Muscle of leg (tissue), 11 donors: Measurements from ENCODE around the gene SPTBN1. TPM values are rescaled to one million over a fixed set of nuclear protein-coding genes. Genes with fewer than 3 reads are reported as not detected.

Source experiments
- DNase-seq: peaks from one replicate; pipeline ENCODE4 v3.0.0; 2013
- H3K27ac ChIP-seq: one replicate; pipeline ENCODE4 v1.5.1; 2013; ENCODE audit warnings: mild to moderate bottlenecking, low read length, control low read depth
- H3K27me3 ChIP-seq: one replicate; pipeline ENCODE4 v1.6.1; 2013; ENCODE audit warnings: low read length; ENCODE audit not compliant: control insufficient read depth, insufficient read depth
- H3K36me3 ChIP-seq: one replicate; pipeline ENCODE4 v1.6.1; 2013; ENCODE audit warnings: low read length; ENCODE audit not compliant: control insufficient read depth, insufficient read depth
- H3K4me1 ChIP-seq: one replicate; pipeline ENCODE4 v1.6.1; 2013; ENCODE audit warnings: low read length; ENCODE audit not compliant: control insufficient read depth, insufficient read depth
- H3K4me3 ChIP-seq: one replicate; pipeline ENCODE4 v1.5.1; 2013; ENCODE audit warnings: low read length, control low read depth
- H3K9me3 ChIP-seq: replicated peaks from 2 replicates; pipeline ENCODE4 v1.6.1; 2013; ENCODE audit warnings: low read depth, low read length; ENCODE audit not compliant: control insufficient read depth
- WGBS: methylation state at CpG from one replicate; pipeline ENCODE4 v1.1.5; 2013; ENCODE audit warnings: missing lambda C conversion rate; ENCODE audit not compliant: insufficient coverage; 5-methylcytosine and 5-hydroxymethylcytosine counted together
- polyA plus RNA-seq, 8 donors: library from polyadenylated mRNA; unstranded; fragments of 120-200 nt; gene quantifications; one replicate each; pipeline versions ENCODE4 v1.2.1 to v1.2.3, GENCODE V29; 2013; ENCODE audit warnings: inconsistent platforms in 1 of 8, low replicate concordance in 1 of 8; ENCODE audit not compliant: insufficient read length in 8 of 8, insufficient read depth in 1 of 8
- total RNA-seq: library from RNA; stranded (reverse); fragments of 120-200 nt; gene quantifications from one replicate; pipeline ENCODE4 v1.2.4, GENCODE V29; 2013

The SPTBN1 gene
- total and polyA plus RNA-seq, 9 donors: 228 to 333 (median 273) TPM

DNA sequence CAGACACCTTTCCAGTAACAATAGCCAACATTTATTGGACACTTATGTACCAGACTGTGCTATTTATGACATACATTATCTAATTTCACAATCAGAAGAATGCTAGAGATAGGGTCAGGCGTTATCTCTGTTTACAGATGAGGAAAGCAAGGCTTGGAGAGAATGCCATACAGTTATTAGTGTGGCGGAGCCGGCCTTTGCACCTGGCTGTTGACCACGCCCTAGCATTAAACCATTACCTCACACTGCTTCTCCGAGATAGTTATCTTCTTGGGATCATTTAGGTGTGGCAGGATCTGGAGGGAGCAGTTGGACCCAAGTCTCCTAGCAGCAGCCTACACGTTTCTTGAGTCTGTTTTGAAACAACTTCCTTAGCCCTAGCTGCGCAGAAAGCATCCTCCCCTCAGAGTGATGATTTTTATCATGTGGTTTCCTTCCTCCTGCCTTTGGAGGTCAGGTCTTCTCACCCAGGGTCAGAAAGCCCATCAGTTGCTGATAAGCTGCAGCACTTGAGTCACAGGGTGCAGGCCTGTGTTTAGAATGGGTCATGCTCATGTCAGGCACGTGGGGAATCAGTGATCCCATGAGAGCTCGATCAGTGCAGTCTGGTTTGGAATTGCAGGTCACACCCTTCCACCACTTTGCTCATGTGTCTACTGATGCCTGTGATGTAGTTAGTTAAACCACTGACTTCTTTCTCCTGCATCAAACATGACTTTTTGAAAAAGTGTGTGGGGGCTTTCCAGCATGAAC, 118.2 kb downstream of the SPTBN1 start:
- Histone ChIP-seq H3K9me3 (no peaks in the 10 kb centered on the region), H3K27ac (peak overlapping the region; percentile 80), H3K4me3 (no peak overlapping the region), H3K27me3 (no peaks in the 10 kb centered on the region), H3K36me3 (peaks cover 8% of the 10 kb centered on the region), H3K4me1 (peaks cover 67% of the 10 kb centered on the region)
- DNase-seq: no peak
- no CpG with 5 or more reads among the region's 9 CpGs for WGBS

DNA sequence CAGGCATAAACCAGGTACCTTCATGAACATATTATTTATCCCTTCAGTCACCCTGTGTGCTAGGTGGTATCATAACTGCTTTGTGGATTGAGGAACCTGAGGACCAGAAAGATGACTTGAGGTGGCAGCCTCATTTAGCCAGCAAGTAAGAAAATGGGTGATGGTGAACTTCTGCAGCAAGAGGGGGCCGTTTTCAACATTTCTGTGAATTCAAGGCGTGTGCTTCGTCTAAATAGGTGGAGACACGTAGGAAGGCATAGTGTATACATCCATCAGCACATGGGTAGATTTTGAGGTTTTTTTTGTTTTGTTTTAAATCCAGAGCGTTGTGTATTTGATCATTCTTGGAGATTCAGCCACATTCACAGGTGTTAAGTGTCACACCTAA, 118.7 kb downstream of the SPTBN1 start:
- peaks cover 68% of the 10 kb centered on the region for H3K4me1 ChIP-seq

DNA sequence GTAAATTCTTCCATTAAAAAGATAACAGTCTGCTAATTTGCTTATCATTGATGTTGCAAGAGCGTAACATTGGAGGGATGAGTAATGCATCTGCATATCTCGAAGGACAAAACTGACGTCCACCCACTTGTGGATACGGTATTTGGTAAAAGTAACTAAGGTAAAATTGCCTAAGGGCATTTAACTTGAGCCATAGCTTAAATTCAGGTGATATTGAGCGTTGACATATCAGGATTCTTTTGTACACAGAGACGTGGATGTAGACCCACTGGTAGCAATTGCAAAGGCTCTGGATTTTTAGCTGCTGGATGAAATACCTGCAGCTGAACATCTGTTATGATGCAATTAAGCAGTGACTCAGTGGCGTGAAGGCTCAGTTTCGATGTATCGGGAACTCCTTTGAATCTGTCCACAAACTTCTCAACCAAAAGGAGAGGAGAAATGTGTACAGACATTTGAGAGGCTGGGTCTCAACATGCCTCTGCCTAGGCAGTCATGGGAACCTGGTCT, 119.3 kb downstream of the SPTBN1 start:
- peaks cover 8% of the 10 kb centered on the region for H3K36me3 ChIP-seq
- H3K9me3 ChIP-seq: no peaks in the 10 kb centered on the region
- 83% methylated on average over 5 of the region's 9 CpGs for WGBS
- H3K4me3 ChIP-seq: no peak overlapping the region
- H3K4me1 ChIP-seq: peaks cover 65% of the 10 kb centered on the region
- DNase-seq: no peak
- no peaks in the 10 kb centered on the region for H3K27me3 ChIP-seq
- no peak overlapping the region for H3K27ac ChIP-seq

More for the DNA sequence above, 118.7 kb downstream of the SPTBN1 start:
- no peak overlapping the region for H3K4me3 ChIP-seq
- no peak for DNase-seq
- no peaks in the 10 kb centered on the region for H3K9me3 ChIP-seq
- no peak overlapping the region for H3K27ac ChIP-seq
- no peaks in the 10 kb centered on the region for H3K27me3 ChIP-seq
- peaks cover 8% of the 10 kb centered on the region for H3K36me3 ChIP-seq
- WGBS: 74% methylated on average over 3 of the region's 5 CpGs

DNA sequence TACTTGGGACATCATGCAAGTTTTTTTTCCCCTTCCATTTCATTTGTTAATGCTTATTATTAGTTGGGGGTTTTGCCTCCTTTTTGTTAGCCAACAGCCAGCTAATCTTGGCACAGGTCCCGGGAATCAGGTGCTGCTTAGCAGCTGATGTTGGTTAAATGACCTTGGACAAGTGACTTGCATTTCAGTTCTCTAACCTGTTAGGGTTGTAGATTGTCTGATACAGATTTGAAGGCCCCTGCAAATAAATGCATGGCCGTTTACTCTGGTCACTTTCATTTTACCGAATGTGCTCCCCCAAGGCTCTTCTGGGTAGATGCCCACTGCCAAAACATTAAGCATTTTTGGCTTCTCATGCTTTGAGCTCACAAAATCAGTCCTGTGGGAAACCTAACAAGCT, 120.9 kb downstream of the SPTBN1 start:
- no peak for DNase-seq
- 17% methylated on average over 1 of the region's 3 CpGs for WGBS
- Histone ChIP-seq H3K4me1 (peaks cover 57% of the 10 kb centered on the region), H3K27ac (no peak overlapping the region), H3K9me3 (no peaks in the 10 kb centered on the region), H3K36me3 (peaks cover 8% of the 10 kb centered on the region), H3K4me3 (no peak overlapping the region), H3K27me3 (no peaks in the 10 kb centered on the region)

DNA sequence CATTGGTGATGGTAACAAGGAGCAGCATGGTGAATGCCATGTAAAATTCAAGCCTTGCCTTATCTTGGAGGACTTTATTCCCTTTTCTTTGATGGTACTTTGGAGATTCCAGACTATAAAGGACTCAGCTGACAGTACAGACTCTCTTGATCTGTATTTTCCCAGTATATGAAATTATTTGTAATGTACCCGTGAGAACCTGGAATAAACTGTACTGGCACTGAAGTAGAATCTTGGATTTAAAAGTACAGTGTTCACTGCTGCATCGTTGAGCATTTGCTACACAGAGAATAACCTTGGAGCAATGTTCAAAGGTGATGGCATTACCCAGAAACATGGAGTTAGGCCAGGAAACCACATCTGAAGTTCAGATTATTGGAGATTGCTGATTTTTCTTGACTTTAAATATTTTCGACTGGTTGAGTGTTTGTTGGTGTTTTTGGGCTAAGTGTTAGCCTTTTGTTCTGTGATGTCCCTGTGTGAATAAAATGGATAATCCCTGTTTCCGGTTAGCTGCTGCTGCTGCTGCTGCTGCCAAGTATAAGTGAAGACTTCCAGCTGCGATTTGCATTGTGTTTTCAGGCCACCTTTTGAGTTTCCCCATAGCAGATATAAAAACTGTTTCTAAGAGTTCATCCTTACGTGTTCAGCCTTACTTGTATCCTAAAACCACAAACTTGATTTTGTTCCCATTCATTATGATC, 122.0 kb downstream of the SPTBN1 start:
- no peak overlapping the region for H3K4me3 ChIP-seq
- 10% methylated on average over 3 of the region's 6 CpGs for WGBS
- DNase-seq: peak; percentile 92
- H3K4me1 ChIP-seq: peaks cover 49% of the 10 kb centered on the region
- no peaks in the 10 kb centered on the region for H3K27me3 ChIP-seq
- H3K27ac ChIP-seq: peak overlapping the region; percentile 23
- no peaks in the 10 kb centered on the region for H3K9me3 ChIP-seq
- peaks cover 8% of the 10 kb centered on the region for H3K36me3 ChIP-seq

DNA sequence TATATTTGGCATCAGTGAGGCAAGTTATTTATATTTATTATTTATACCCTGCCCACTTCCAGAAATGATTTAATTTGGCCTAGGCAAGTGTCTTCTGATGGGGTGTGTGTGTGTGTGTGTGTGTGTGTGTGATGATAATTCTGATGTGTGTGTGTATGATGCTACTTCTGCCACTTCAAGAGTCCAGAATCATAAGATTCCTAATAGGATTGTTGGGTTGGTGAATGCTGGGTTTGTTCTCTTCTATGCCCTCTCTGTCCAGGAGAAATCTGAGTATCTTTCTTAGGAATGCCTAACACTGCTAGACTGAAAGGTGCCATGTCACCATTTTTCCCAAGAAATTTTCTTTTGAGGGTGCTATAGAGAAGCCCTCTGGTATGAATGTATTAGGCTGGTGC, 122.5 kb downstream of the SPTBN1 start:
- peak overlapping the region; percentile 23 for H3K27ac ChIP-seq
- H3K4me3 ChIP-seq: no peak overlapping the region
- DNase-seq: no peak
- no peaks in the 10 kb centered on the region for H3K9me3 ChIP-seq
- peaks cover 44% of the 10 kb centered on the region for H3K4me1 ChIP-seq
- peaks cover 6% of the 10 kb centered on the region for H3K36me3 ChIP-seq
- H3K27me3 ChIP-seq: no peaks in the 10 kb centered on the region

DNA sequence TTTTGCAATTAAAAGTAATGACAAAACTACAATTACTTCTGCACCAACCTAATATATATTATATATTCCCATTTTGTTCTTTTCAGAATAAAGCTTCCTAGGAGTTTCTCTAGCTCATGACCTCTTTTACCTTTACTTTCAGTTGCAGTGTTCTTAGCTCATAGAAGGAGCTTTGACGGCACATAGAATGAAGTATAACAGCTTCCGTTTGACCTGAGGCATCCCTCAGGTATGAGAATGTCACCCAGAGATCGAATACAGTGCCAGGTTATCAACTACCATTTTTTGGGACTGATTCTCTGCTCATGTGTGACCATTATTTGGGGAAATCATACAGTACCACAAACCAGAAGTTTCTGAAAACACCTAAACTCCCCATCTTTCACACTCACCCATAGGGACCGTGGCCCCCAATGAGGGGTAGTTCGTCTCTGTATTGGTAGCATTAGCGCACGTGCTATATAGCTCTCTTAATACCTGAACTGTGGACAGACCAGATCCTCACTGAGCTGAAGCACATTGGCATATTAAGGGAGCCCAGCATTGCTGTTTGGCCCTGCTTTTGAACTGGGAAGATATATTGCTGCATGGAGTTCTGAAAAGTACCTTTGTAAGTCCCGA, 123.0 kb downstream of the SPTBN1 start:
- Histone ChIP-seq H3K27me3 (no peaks in the 10 kb centered on the region), H3K27ac (peak overlapping the region; percentile 59), H3K4me1 (peaks cover 39% of the 10 kb centered on the region), H3K9me3 (no peaks in the 10 kb centered on the region), H3K4me3 (no peak overlapping the region), H3K36me3 (peaks cover 6% of the 10 kb centered on the region)
- whole genome bisulfite sequencing: 79% methylated on average over 2 of the region's 8 CpGs
- no peak for DNase-seq

DNA sequence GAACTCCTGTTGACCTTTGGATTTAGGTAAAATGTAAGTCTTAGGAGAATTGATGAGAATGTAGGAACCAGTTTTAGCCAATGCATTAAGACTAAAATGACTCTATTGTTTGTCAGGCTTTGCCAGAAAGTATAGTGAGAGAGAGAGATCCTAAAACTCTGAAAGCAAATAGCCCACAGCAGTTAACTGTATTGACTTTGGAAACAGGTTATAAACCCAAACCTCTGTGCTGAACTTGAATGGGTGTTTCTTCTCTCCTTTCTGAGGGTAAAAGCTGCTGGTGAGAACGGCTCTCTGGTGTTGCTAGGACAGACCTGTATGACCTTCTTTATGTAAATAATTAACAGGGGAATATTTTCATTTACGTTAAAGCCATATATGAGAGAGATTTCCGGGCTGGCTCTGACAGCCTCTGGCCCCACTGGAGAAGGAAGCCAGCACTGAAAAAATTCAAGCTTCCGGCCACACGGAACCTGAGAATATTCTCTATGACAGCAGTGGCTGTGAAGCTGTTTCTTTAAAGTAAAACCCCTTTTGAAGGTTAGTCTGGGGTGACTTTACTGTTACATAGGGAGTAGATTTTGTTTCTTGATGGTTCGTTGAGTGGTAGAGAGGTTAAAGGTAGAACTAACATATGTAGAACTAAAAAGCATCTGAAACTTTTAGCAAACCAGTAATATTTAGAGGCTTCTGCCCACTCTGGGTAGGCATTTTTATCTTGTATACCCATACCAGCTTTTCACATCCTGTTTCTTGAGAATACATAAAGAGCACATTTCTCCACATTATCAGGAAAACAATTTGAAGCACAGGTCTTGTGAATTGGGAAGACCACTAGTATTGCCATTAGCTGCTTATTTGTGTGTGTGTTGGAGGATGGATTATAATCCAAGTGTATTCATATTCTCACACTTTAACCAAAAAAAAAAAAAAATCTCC, 123.8 kb downstream of the SPTBN1 start:
- H3K27me3 ChIP-seq: no peaks in the 10 kb centered on the region
- H3K9me3 ChIP-seq: no peaks in the 10 kb centered on the region
- peaks cover 4% of the 10 kb centered on the region for H3K36me3 ChIP-seq
- peak; percentile 68 for DNase-seq
- peak overlapping the region; percentile 59 for H3K27ac ChIP-seq
- H3K4me3 ChIP-seq: no peak overlapping the region
- peaks cover 37% of the 10 kb centered on the region for H3K4me1 ChIP-seq
- WGBS: 13% methylated on average over 3 of the region's 6 CpGs

DNA sequence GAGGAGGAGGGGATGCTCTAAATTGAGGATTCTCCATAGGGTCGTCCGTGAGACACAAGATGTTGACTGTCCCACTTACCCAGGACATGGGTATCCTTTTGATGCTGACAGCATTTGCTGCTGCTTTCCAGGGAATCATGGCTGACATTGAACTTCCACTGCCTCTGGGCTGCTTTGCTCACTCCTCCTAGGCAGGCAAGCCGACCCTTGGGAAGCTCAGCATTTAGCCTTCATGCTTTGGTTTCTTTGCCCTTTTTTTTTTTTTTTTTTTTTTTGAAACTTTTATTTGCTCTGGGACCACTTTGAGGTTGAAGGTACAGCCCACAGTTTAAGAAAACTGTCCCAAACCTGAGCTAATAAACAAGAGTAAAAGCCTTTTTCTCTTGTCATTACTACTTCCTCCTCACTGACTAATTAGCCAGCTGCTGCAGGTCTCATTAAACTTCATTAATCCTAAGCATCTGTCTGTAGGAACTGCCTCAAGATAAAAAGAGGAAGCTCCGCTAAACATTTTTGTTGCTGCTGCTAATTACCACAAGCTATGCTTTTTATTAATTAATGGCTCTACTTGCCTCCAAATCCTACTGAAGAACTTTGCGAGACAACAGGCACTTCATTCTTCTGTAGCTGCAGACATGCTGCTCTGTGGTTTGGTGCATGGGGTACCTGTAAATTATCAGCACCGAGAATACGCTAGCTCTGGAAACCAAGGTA, 125.4 kb downstream of the SPTBN1 start:
- 20% methylated on average over 1 of the region's 7 CpGs for WGBS
- no peak for DNase-seq
- H3K27me3 ChIP-seq: no peaks in the 10 kb centered on the region
- H3K27ac ChIP-seq: no peak overlapping the region
- H3K9me3 ChIP-seq: no peaks in the 10 kb centered on the region
- H3K4me3 ChIP-seq: no peak overlapping the region
- peaks cover 31% of the 10 kb centered on the region for H3K4me1 ChIP-seq
- H3K36me3 ChIP-seq: peaks cover 4% of the 10 kb centered on the region
